ENCODE data around the gene LMAN1.

DNA sequence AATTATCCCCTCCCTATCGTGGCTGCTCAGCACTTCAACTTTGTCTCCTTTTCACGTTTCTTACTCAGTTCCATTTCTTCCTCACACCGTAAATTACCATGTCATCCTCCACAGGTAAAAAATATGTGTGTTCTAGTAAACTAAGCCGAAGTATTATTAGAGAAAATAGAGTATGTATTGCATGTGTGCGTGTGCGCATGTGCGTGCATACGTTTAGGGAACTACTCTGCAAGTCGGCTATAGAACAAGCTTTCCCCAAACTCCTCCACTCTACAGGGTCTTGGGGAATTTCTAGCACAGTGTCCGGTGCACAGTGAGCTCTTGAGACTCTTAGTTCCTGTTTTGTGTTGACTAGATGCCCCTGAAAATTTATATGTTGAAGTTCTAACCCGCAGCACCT, 76.7 kb downstream of the LMAN1 start:
- TF ChIP-seq, protein P1, sequence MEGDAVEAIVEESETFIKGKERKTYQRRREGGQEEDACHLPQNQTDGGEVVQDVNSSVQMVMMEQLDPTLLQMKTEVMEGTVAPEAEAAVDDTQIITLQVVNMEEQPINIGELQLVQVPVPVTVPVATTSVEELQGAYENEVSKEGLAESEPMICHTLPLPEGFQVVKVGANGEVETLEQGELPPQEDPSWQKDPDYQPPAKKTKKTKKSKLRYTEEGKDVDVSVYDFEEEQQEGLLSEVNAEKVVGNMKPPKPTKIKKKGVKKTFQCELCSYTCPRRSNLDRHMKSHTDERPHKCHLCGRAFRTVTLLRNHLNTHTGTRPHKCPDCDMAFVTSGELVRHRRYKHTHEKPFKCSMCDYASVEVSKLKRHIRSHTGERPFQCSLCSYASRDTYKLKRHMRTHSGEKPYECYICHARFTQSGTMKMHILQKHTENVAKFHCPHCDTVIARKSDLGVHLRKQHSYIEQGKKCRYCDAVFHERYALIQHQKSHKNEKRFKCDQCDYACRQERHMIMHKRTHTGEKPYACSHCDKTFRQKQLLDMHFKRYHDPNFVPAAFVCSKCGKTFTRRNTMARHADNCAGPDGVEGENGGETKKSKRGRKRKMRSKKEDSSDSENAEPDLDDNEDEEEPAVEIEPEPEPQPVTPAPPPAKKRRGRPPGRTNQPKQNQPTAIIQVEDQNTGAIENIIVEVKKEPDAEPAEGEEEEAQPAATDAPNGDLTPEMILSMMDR (IDR thresholded peaks at IDR 0.05; ENCODE audit: poor library complexity): no peak
- TF ChIP-seq EZH2 (IDR thresholded peaks at IDR 0.05; ENCODE audit: borderline replicate concordance): no peak

Data from hepatocyte (in vitro differentiated cells).